Upper lobe of right lung (tissue), 1 donor: Measurements from ENCODE around the gene ZDHHC4. TPM values are rescaled to one million over a fixed set of nuclear protein-coding genes. Genes with fewer than 3 reads are reported as not detected.
A peak's percentile ranks its signal among the peaks of the same experiment; 100 is the strongest.

Experiments used
- ATAC-seq: fragments of 200-7000 bp; cut with Tn5 transposase; one replicate; pipeline ENCODE4 v1.9.1; 2020; ENCODE audit warnings: mild to moderate bottlenecking, moderate library complexity
- DNase-seq: peaks from one replicate; pipeline ENCODE4 v3.0.0-alpha.2; 2020
- H3K27ac ChIP-seq: fragments of 200-600 bp; one replicate; pipeline ENCODE4 v1.8.0; 2022
- H3K27me3 ChIP-seq: fragments of 200-600 bp; one replicate; pipeline ENCODE4 v1.8.0; 2022; ENCODE audit warnings: mild to moderate bottlenecking
- H3K36me3 ChIP-seq: fragments of 200-600 bp; one replicate; pipeline ENCODE4 v1.8.0; 2022
- H3K4me1 ChIP-seq: fragments of 200-600 bp; one replicate; pipeline ENCODE4 v1.8.0; 2022
- H3K4me3 ChIP-seq: fragments of 200-600 bp; one replicate; pipeline ENCODE4 v1.8.0; 2022; ENCODE audit warnings: mild to moderate bottlenecking
- H3K9me3 ChIP-seq: fragments of 200-600 bp; one replicate; pipeline ENCODE4 v1.8.0; 2022
- intact Hi-C: fragments of 100-400 bp; cut with DNase I; formaldehyde crosslinking; loops from one replicate; pipeline ENCODE4 v1.11.0; 2022
- total RNA-seq: library from RNA; stranded (reverse); fragmentation: NEBNext Ultra II Directional; extraction: Animal tissue kit (Norgen Biotek cat#: 25700); gene quantifications from one replicate; pipeline ENCODE4 v1.2.1, GENCODE V29; 2021
- TF ChIP-seq, protein P1 (sequence below): fragments of 200-600 bp; IDR thresholded peaks from one replicate; pipeline ENCODE4 v1.8.0; 2022; ENCODE audit warnings: antibody characterized with exemption
- donor health status: DM: no; HTN: yes; CAD: no; lungs with severe emphysema.

The ZDHHC4 gene
- total RNA-seq, 1 donor from 2014 or later: 54.8 TPM

GRCh38 chr7:6613706-6614105, 36.5 kb downstream of the ZDHHC4 start:
- TF ChIP-seq, protein P1, sequence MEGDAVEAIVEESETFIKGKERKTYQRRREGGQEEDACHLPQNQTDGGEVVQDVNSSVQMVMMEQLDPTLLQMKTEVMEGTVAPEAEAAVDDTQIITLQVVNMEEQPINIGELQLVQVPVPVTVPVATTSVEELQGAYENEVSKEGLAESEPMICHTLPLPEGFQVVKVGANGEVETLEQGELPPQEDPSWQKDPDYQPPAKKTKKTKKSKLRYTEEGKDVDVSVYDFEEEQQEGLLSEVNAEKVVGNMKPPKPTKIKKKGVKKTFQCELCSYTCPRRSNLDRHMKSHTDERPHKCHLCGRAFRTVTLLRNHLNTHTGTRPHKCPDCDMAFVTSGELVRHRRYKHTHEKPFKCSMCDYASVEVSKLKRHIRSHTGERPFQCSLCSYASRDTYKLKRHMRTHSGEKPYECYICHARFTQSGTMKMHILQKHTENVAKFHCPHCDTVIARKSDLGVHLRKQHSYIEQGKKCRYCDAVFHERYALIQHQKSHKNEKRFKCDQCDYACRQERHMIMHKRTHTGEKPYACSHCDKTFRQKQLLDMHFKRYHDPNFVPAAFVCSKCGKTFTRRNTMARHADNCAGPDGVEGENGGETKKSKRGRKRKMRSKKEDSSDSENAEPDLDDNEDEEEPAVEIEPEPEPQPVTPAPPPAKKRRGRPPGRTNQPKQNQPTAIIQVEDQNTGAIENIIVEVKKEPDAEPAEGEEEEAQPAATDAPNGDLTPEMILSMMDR: no peak
- intact Hi-C loops: no loop called here
- no peak for ATAC-seq
- Histone ChIP-seq H3K27me3 (peaks cover 5% of the 10 kb centered on the region), H3K4me3 (no peak overlapping the region), H3K4me1 (no peaks in the 10 kb centered on the region), H3K9me3 (no peaks in the 10 kb centered on the region), H3K27ac (no peak overlapping the region), H3K36me3 (peaks cover 6% of the 10 kb centered on the region)
- DNase-seq: no peak

DNA sequence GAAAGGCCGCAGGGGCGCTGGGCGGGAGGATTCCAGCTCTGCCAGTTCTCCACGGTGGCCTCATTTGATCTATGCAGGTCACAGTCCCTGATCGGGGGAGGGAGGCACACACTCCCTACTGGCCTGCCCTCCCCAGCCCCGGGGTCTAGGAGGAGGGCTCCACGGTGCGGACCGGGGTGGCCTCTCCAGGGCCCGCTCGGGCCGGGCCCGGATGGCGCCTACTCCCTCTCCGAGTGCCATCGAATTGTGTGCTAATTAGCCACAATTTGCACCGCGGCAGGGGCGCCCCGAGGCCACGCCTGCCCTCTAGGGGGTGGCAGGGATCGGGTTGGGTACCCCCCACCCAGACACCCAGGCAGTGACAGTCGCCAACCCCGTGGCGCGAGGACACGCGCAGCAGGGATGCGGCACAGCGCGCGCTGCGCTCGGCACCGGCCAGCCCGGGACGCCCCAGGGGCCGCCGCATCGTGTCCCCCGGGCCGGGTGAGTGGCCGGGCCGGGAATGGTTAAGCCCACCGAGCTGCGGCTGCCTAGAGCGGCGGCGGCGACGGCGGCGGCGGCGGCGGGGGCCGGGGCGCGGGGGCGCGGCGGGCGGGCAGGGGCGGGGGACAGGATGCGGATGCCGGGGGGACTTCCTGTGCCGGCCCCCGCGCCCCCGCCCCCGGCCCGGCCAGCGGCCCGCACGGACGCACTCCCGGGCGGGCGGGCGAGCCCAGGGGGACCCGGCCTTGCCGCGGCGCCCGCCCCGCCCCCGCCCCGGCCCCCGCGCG, 37.9 kb downstream of the ZDHHC4 start, which contains the start of gene ZNF853:
Gene ZNF853, plus strand, starts transcription at position 658 of the 770 bp plus-strand sequence. CDS start 565 bp downstream, outside the sequence.
- H3K27me3 ChIP-seq: peaks cover 5% of the 10 kb centered on the region
- TF ChIP-seq, protein P1: no peak
- H3K4me1 ChIP-seq: no peaks in the 10 kb centered on the region
- H3K36me3 ChIP-seq: no peaks in the 10 kb centered on the region
- no peaks in the 10 kb centered on the region for H3K9me3 ChIP-seq
- intact Hi-C loops: no loop called here
- ATAC-seq: peak; percentile 42
- H3K4me3 ChIP-seq: peak within 1 kb of the TSS; percentile 62
- DNase-seq: no peak
- no peak within 1 kb of the TSS for H3K27ac ChIP-seq

GRCh38 chr7:6615723-6616555, 38.7 kb downstream of the ZDHHC4 start:
- DNase-seq: no peak
- ATAC-seq: peak; percentile 67
- intact Hi-C loops: no loop called here

GRCh38 chr7:6616854-6617643, 39.8 kb downstream of the ZDHHC4 start:
- Histone ChIP-seq H3K4me1 (no peaks in the 10 kb centered on the region), H3K27me3 (peaks cover 5% of the 10 kb centered on the region), H3K9me3 (no peaks in the 10 kb centered on the region), H3K27ac (no peak overlapping the region), H3K4me3 (no peak overlapping the region), H3K36me3 (no peaks in the 10 kb centered on the region)
- intact Hi-C loops: no loop called here
- TF ChIP-seq, protein P1: no peak
- no peak for ATAC-seq
- no peak for DNase-seq

More at GRCh38 chr7:6615723-6616555, 38.7 kb downstream of the ZDHHC4 start:
- Histone ChIP-seq H3K4me1 (no peaks in the 10 kb centered on the region), H3K36me3 (no peaks in the 10 kb centered on the region), H3K27ac (no peak overlapping the region), H3K9me3 (no peaks in the 10 kb centered on the region), H3K27me3 (peaks cover 5% of the 10 kb centered on the region), H3K4me3 (peak overlapping the region; percentile 62)
- TF ChIP-seq, protein P1: no peak

DNA sequence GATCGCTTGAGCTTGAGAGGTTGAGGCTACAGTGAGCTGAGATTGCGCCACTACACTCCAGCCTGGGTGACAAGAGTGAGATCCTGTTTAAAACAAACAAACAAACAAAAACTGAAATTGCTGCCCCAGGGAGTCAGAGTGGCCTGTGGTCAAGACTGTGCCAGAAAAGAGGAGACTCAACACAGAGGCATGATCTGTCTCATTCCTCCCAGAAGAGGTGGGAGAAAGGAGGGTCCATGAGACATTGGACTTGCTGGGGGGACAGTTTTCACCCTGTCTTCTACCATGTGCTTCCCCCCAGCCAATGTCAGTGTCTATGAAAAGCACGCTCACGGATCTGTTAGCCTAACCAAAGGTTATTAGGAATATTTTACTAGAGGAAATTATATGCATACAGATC, 41.4 kb downstream of the ZDHHC4 start:
- H3K27ac ChIP-seq: no peak overlapping the region
- H3K4me1 ChIP-seq: no peaks in the 10 kb centered on the region
- no peaks in the 10 kb centered on the region for H3K9me3 ChIP-seq
- intact Hi-C loops: no loop called here
- peaks cover 5% of the 10 kb centered on the region for H3K27me3 ChIP-seq
- H3K4me3 ChIP-seq: no peak overlapping the region
- H3K36me3 ChIP-seq: no peaks in the 10 kb centered on the region
- ATAC-seq (no peak), DNase-seq (no peak)
- TF ChIP-seq, protein P1: no peak
